ENCODE measurements around the gene MIXL1. TPM values are rescaled to one million over a fixed set of nuclear protein-coding genes. Genes with fewer than 3 reads are reported as not detected.
A peak's percentile ranks its signal among the peaks of the same experiment; 100 is the strongest.

MIXL1 gene
- total and polyA plus RNA-seq, 2 of the 13 experiments (the other 11 are each of a cell fraction or from before 2014, with no cell fraction given): 7.6 to 18.5 TPM

DNA sequence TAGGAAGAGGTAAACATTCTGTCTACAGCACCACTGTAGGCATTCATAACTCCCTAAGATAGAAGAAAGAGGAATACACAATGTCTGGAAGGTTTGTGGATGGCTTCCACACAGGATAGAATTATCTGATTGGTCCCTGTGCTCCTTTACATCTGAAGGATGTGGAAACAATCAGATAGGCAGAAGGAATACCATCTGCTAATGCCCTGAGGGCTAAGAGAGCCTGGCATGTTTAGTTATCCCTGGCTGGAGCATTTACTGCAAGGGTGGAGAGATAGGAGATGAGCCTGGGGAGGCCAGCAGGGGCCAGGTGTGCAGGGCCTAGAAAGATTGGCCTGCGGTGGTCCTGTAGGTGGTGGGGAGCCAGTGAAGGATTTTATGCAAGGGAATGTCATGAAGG lies 28.3 kb upstream of the MIXL1 start:
- Histone ChIP-seq H3K4me1 (ENCODE audit: insufficient read depth, low read length) (no peaks in the 10 kb centered on the region), H3K79me2 (ENCODE audit: insufficient read depth, low read length) (no peaks in the 10 kb centered on the region), H3K9ac (ENCODE audit: insufficient read depth, low read depth, low read length) (no peak overlapping the region), H3K36me3 (replicated peaks in 1 of 2; ENCODE audit: control insufficient read depth in 1 of 2, insufficient read depth in 2 of 2, low read length in 2 of 2) (no peaks in the 10 kb centered on the region), H2AFZ (ENCODE audit: low read length) (no peak overlapping the region), H3K9me3 (ENCODE audit: low read length) (no peaks in the 10 kb centered on the region), H3K27ac (ENCODE audit: extremely low read length, insufficient read depth, low read length) (no peak overlapping the region), H3K4me3 (replicated peaks in 1 of 3; ENCODE audit: insufficient read depth in 1 of 3, low read depth in 2 of 3, low read length in 3 of 3) (no peak overlapping the region), H3K4me2 (ENCODE audit: low read depth, low read length) (no peak overlapping the region), H3K27me3 (ENCODE audit: control insufficient read depth in 1 of 2, insufficient read depth in 2 of 2, low read length in 2 of 2) (no peaks in the 10 kb centered on the region), H4K20me1 (ENCODE audit: insufficient read depth, low read length) (no peaks in the 10 kb centered on the region)
- in situ Hi-C loops (cut with HindIII; ENCODE audit: extremely low pct_ligation_motif_present, low pct_unique_long_range_greater_than_20kb) (no loop called here), intact Hi-C loops (cut with micrococcal nuclease; ENCODE audit: unreplicated experiment) (no loop called here)
- POLR2A ChIA-PET: no interaction called here
- FAIRE-seq: no peak
- WGBS (ENCODE audit: low lambda C conversion rate): 50% methylated on average over 1 of the region's 1 CpG
- no peak for DNase-seq (ENCODE audit: low spot score)
- ATAC-seq: peak; percentile 31; the same call in 1 of the 3 replicates
- no TSS peak for BruUV-seq (replicated peaks)
- CTCF ChIA-PET (ENCODE audit: low intra/inter-chr PET ratio, low total read pairs): no interaction called here
- no peak for TF ChIP-seq CBX1 (IDR thresholded peaks at IDR 0.05; ENCODE audit: low read depth)
- no peak for TF ChIP-seq ZNF703 (CRISPR knock-in tag; IDR thresholded peaks at IDR 0.05; ENCODE audit: borderline replicate concordance)
- TF ChIP-seq NR2C2 (CRISPR knock-in tag; IDR thresholded peaks at IDR 0.05; ENCODE audit: borderline replicate concordance): no peak
- TF ChIP-seq, protein P1, sequence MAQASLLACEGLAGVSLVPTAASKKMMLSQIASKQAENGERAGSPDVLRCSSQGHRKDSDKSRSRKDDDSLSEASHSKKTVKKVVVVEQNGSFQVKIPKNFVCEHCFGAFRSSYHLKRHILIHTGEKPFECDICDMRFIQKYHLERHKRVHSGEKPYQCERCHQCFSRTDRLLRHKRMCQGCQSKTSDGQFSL (CRISPR knock-in tag; IDR thresholded peaks at IDR 0.05): no peak
- no peak for TF ChIP-seq ZNF441 (CRISPR knock-in tag; IDR thresholded peaks at IDR 0.05; ENCODE audit: borderline replicate concordance)
- TF ChIP-seq ZNF563 (CRISPR knock-in tag; IDR thresholded peaks at IDR 0.05): no peak
- TF ChIP-seq, protein P2, sequence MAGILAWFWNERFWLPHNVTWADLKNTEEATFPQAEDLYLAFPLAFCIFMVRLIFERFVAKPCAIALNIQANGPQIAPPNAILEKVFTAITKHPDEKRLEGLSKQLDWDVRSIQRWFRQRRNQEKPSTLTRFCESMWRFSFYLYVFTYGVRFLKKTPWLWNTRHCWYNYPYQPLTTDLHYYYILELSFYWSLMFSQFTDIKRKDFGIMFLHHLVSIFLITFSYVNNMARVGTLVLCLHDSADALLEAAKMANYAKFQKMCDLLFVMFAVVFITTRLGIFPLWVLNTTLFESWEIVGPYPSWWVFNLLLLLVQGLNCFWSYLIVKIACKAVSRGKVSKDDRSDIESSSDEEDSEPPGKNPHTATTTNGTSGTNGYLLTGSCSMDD (CRISPR knock-in tag; IDR thresholded peaks at IDR 0.05): no peak
- TF ChIP-seq, protein P3, sequence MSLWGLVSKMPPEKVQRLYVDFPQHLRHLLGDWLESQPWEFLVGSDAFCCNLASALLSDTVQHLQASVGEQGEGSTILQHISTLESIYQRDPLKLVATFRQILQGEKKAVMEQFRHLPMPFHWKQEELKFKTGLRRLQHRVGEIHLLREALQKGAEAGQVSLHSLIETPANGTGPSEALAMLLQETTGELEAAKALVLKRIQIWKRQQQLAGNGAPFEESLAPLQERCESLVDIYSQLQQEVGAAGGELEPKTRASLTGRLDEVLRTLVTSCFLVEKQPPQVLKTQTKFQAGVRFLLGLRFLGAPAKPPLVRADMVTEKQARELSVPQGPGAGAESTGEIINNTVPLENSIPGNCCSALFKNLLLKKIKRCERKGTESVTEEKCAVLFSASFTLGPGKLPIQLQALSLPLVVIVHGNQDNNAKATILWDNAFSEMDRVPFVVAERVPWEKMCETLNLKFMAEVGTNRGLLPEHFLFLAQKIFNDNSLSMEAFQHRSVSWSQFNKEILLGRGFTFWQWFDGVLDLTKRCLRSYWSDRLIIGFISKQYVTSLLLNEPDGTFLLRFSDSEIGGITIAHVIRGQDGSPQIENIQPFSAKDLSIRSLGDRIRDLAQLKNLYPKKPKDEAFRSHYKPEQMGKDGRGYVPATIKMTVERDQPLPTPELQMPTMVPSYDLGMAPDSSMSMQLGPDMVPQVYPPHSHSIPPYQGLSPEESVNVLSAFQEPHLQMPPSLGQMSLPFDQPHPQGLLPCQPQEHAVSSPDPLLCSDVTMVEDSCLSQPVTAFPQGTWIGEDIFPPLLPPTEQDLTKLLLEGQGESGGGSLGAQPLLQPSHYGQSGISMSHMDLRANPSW (CRISPR knock-in tag; IDR thresholded peaks at IDR 0.05; ENCODE audit: borderline replicate concordance): no peak
- TF ChIP-seq, protein P4, sequence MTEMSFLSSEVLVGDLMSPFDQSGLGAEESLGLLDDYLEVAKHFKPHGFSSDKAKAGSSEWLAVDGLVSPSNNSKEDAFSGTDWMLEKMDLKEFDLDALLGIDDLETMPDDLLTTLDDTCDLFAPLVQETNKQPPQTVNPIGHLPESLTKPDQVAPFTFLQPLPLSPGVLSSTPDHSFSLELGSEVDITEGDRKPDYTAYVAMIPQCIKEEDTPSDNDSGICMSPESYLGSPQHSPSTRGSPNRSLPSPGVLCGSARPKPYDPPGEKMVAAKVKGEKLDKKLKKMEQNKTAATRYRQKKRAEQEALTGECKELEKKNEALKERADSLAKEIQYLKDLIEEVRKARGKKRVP (CRISPR knock-in tag; IDR thresholded peaks at IDR 0.05): no peak
- no peak for TF ChIP-seq TARDBP (CRISPR knock-in tag; IDR thresholded peaks at IDR 0.05)
- TF ChIP-seq ATF7 (IDR thresholded peaks at IDR 0.05): no peak
- no peak for TF ChIP-seq ATF7 (CRISPR knock-in tag; IDR thresholded peaks at IDR 0.05)
